Suppressor macrophage (primary cell): ENCODE measurements around the gene PCYT1A.
A peak's percentile ranks its signal among the peaks of the same experiment; 100 is the strongest.
"Not testable (repeated sequence)": the region's sequence is repeated elsewhere in the genome, so short reads cannot be mapped to it uniquely, and the experiment has no call there.

Experiments
- DNase-seq, 4 experiments: peaks; one replicate each; pipeline ENCODE4 v3.0.0-alpha.2; 2020 to 2022

The PCYT1A gene

GRCh38 chr3:196287090-196287439, 461 bp downstream of the PCYT1A start:
- peak in 2 of 4 experiments; percentile 46 to 48 for DNase-seq

- no peak for DNase-seq
Observed at GRCh38 chr3:196284396-196284795, 3.1 kb downstream of the PCYT1A start.

- DNase-seq, result no peak
Observed at GRCh38 chr3:196281962-196282361, 5.6 kb downstream of the PCYT1A start.

GRCh38 chr3:196280689-196281440, 6.7 kb downstream of the PCYT1A start:
- DNase-seq, result no peak

GRCh38 chr3:196275126-196275525, 12.4 kb downstream of the PCYT1A start:
- no peak for DNase-seq

- DNase-seq, result no peak
Observed at GRCh38 chr3:196274585-196274984, 12.9 kb downstream of the PCYT1A start.

GRCh38 chr3:196273655-196274054, 13.9 kb downstream of the PCYT1A start:
- no peak for DNase-seq

GRCh38 chr3:196272826-196273225, 14.7 kb downstream of the PCYT1A start:
- no peak for DNase-seq

GRCh38 chr3:196270499-196270898, 17.0 kb downstream of the PCYT1A start:
- DNase-seq, result no peak

GRCh38 chr3:196268284-196269163, 19.0 kb downstream of the PCYT1A start:
- peak; percentile 63 to 80 (median 73) for DNase-seq

- DNase-seq, result no peak
Observed at GRCh38 chr3:196263819-196264218, 23.7 kb downstream of the PCYT1A start.

- no peak for DNase-seq
Observed at GRCh38 chr3:196260784-196261183, 26.7 kb downstream of the PCYT1A start.

GRCh38 chr3:196255776-196256175, 31.8 kb downstream of the PCYT1A start:
- no peak for DNase-seq

GRCh38 chr3:196254376-196255283, 32.9 kb downstream of the PCYT1A start:
- DNase-seq, result no peak

GRCh38 chr3:196251918-196252317, 35.6 kb downstream of the PCYT1A start:
- no peak for DNase-seq

GRCh38 chr3:196246612-196247308, 40.8 kb downstream of the PCYT1A start:
- DNase-seq, result peak in 3 of 4 experiments; percentile 29 to 58 (median 31)

GRCh38 chr3:196244166-196244565, 43.4 kb downstream of the PCYT1A start:
- not testable (repeated sequence) for DNase-seq

- DNase-seq, result no peak
Observed at GRCh38 chr3:196241704-196242103, 45.8 kb downstream of the PCYT1A start.

GRCh38 chr3:196240424-196240823, 47.1 kb downstream of the PCYT1A start:
- DNase-seq, result no peak

- DNase-seq, result no peak
Observed at GRCh38 chr3:196238612-196239560, 48.6 kb downstream of the PCYT1A start.

GRCh38 chr3:196237203-196237602, 50.3 kb downstream of the PCYT1A start:
- DNase-seq, result no peak
